Endodermal cell (in vitro differentiated cells): ENCODE measurements around the gene HBA2. TPM values are rescaled to one million over a fixed set of nuclear protein-coding genes. Genes with fewer than 3 reads are reported as not detected.
A peak's percentile ranks its signal among the peaks of the same experiment; 100 is the strongest.

Experiments
- DNase-seq: peaks from one replicate; pipeline ENCODE4 v3.0.0-alpha.2; 2017
- H3K27ac ChIP-seq: 2 replicates; pipeline ENCODE4 v1.5.1; 2013; ENCODE audit warnings: mild to moderate bottlenecking, low read depth, low read length, moderate library complexity
- H3K27me3 ChIP-seq: 2 replicates; pipeline ENCODE4 v1.6.1; 2013; ENCODE audit warnings: mild to moderate bottlenecking, low read length, moderate library complexity; ENCODE audit not compliant: insufficient read depth, control insufficient read depth, poor library complexity, severe bottlenecking
- H3K36me3 ChIP-seq: 2 replicates; pipeline ENCODE4 v1.7.0; 2013; ENCODE audit warnings: mild to moderate bottlenecking, low read length, moderate library complexity; ENCODE audit not compliant: control insufficient read depth, insufficient read depth
- H3K4me1 ChIP-seq: one replicate; pipeline ENCODE4 v1.7.0; 2013; ENCODE audit warnings: low read length; ENCODE audit not compliant: control insufficient read depth, insufficient read depth
- H3K4me3 ChIP-seq: 2 replicates; pipeline ENCODE4 v1.5.1; 2013; ENCODE audit warnings: mild to moderate bottlenecking, low read length, moderate library complexity
- H3K9ac ChIP-seq: 2 replicates; pipeline ENCODE4 v1.6.1; 2013; ENCODE audit warnings: mild to moderate bottlenecking, low read length, moderate library complexity; ENCODE audit not compliant: poor library complexity, severe bottlenecking; ENCODE audit errors: extremely low read depth
- H3K9me3 ChIP-seq: 2 replicates; pipeline ENCODE4 v1.6.1; 2013; ENCODE audit warnings: mild to moderate bottlenecking, low read length, moderate library complexity; ENCODE audit not compliant: control insufficient read depth
- H3K27ac Mint-ChIP-seq: 2 replicates; pipeline ENCODE4 v1.8.0; 2020; ENCODE audit warnings: mixed read lengths
- H3K27me3 Mint-ChIP-seq: 2 replicates; pipeline ENCODE4 v1.8.0; 2021; ENCODE audit warnings: mild to moderate bottlenecking, mixed read lengths; ENCODE audit not compliant: insufficient read depth
- H3K36me3 Mint-ChIP-seq: 2 replicates; pipeline ENCODE4 v1.8.0; 2020; ENCODE audit warnings: low read depth, mixed read lengths
- H3K4me1 Mint-ChIP-seq: 2 replicates; pipeline ENCODE4 v1.8.0; 2020; ENCODE audit warnings: mixed read lengths
- H3K4me3 Mint-ChIP-seq: 2 replicates; pipeline ENCODE4 v1.8.0; 2020; ENCODE audit warnings: mild to moderate bottlenecking, moderate library complexity, mixed read lengths
- H3K9me3 Mint-ChIP-seq: 2 replicates; pipeline ENCODE4 v1.8.0; 2020; ENCODE audit warnings: mild to moderate bottlenecking, mixed read lengths
- WGBS, 2 experiments: methylation state at CpG; one replicate each; pipeline versions ENCODE4 v1.1.5 to v1.1.7; 2013; ENCODE audit warnings: missing lambda C conversion rate in 2 of 2, mixed read lengths in 1 of 2; ENCODE audit not compliant: insufficient coverage in 1 of 2, insufficient read length in 1 of 2; 5-methylcytosine and 5-hydroxymethylcytosine counted together
- total RNA-seq, 2 donors: library from RNA; stranded (reverse); fragmentation: NEBNext Ultra II Directional in 1 of 2; extraction: Animal tissue kit (Norgen Biotek cat#: 25700) in 1 of 2; gene quantifications; 2 replicates in 1 of 2; 3 replicates in 1 of 2; pipeline ENCODE4 v1.2.1, GENCODE V29; 2021
- TF ChIP-seq, protein P1 (sequence below): fragments of 200-600 bp; sonication (generic); conservative IDR thresholded peaks from 2 replicates; pipeline ENCODE4 v1.5.0; 2021; ENCODE audit warnings: antibody characterized with exemption, mild to moderate bottlenecking

The HBA2 gene
- total RNA-seq, 2 donors from 2014 or later = 1.2 TPM; not detected in 1

DNA sequence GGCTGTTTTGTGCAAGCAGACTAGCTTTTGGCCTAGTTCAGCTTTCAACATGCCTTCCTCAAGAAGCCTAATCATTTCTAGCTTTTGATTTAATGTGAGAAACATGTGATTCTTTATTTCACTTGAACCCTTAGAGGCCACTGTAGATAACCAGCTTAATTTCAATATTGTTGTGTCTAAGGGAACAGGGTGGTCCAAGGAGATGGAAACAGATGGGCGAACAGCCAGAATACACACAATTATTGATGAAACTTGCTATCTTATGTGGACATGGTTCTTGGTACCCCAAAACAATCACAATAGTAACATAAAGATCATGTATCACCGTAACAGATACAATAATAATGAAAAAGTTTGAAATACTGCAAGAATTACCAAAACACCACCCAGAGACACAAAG, 39.0 kb upstream of the HBA2 start:
- Histone ChIP-seq H3K9ac (no peak overlapping the region), H3K9me3 (no peaks in the 10 kb centered on the region), H3K4me1 (no peaks in the 10 kb centered on the region), H3K36me3 (no peaks in the 10 kb centered on the region), H3K4me3 (no peak overlapping the region), H3K27me3 (no peaks in the 10 kb centered on the region), H3K27ac (no peak overlapping the region)
- WGBS, 2 experiments = 92% methylated on average over 2 of the region's 2 CpGs; no CpG with 5 or more reads in 1 of the 2 experiments
- no peak for DNase-seq
- Mint-ChIP-seq H3K36me3 (peaks cover 13% of the 10 kb centered on the region), H3K27me3 (no peaks in the 10 kb centered on the region), H3K4me1 (no peaks in the 10 kb centered on the region), H3K9me3 (no peaks in the 10 kb centered on the region), H3K27ac (no peak overlapping the region), H3K4me3 (no peak overlapping the region)
- TF ChIP-seq, protein P1, sequence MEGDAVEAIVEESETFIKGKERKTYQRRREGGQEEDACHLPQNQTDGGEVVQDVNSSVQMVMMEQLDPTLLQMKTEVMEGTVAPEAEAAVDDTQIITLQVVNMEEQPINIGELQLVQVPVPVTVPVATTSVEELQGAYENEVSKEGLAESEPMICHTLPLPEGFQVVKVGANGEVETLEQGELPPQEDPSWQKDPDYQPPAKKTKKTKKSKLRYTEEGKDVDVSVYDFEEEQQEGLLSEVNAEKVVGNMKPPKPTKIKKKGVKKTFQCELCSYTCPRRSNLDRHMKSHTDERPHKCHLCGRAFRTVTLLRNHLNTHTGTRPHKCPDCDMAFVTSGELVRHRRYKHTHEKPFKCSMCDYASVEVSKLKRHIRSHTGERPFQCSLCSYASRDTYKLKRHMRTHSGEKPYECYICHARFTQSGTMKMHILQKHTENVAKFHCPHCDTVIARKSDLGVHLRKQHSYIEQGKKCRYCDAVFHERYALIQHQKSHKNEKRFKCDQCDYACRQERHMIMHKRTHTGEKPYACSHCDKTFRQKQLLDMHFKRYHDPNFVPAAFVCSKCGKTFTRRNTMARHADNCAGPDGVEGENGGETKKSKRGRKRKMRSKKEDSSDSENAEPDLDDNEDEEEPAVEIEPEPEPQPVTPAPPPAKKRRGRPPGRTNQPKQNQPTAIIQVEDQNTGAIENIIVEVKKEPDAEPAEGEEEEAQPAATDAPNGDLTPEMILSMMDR = no peak

DNA sequence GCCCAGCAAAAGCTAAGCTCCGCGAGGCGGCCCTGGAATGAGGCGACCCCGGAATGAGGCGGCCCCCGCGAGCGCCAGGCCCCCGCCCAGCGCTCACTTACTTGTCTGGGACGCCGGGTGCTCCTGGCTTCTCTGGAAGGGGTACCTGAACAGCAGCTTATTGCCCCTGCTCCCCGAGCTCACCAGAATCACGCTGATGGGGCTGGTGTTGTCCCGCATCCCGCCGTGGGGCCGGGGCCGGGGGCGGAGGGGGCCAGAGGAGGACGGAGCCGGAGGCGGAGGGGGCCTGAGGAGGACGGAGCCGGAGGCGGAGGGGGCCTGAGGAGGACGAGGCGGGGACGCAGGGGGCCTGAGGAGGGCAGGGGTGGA, 34.6 kb upstream of the HBA2 start:
- Mint-ChIP-seq H3K27me3 (peaks cover 12% of the 10 kb centered on the region), H3K4me1 (no peaks in the 10 kb centered on the region), H3K4me3 (peak overlapping the region; percentile 83), H3K9me3 (no peaks in the 10 kb centered on the region), H3K27ac (peak overlapping the region; percentile 87), H3K36me3 (peaks cover 4% of the 10 kb centered on the region)
- WGBS, 2 experiments = 6 to 12% methylated on average over 5 to 20 of the region's 30 CpGs
- TF ChIP-seq, protein P1 = no peak
- DNase-seq = peak; percentile 72
- H3K4me1 ChIP-seq = no peaks in the 10 kb centered on the region
- H3K9ac ChIP-seq = peak overlapping the region; percentile 57
- H3K27ac ChIP-seq = peak overlapping the region; percentile 84
- H3K9me3 ChIP-seq = no peaks in the 10 kb centered on the region
- peak overlapping the region; percentile 78 for H3K4me3 ChIP-seq
- H3K27me3 ChIP-seq = no peaks in the 10 kb centered on the region
- no peaks in the 10 kb centered on the region for H3K36me3 ChIP-seq

DNA sequence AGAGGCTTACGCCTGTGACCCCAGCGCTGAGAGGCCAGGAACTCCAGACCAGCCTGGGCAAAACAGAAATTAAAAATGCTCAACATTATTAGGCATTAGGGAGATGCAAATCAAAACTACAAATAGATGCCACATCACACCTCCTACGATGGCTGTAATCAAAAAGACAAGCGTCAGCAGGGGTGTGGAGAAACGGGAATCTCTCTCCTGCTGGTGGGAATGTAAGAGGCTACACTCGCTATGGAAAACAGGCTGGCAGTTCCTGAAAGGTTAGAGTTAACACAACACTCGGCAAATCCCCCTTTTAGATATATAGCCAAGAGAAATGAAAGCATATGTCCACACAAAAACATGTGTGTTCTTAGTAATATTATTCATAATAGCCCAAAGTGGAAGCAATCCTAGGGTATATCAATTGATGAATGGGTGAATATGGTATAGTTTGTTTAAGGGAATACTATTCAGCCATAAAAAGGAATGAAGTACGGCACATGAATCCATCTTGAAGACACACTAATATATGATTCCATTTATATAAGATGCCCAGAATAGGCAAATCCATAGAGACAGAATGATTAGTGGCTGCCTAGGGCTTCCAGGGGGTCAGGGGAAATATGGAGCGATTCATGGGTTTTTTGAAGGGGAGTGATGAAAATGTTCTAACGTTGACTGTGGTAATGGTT, 32.4 kb upstream of the HBA2 start:
- no peak overlapping the region for H3K27ac Mint-ChIP-seq
- DNase-seq = peak; percentile 60
- Histone ChIP-seq H3K27ac (no peak overlapping the region), H3K36me3 (no peaks in the 10 kb centered on the region), H3K9me3 (no peaks in the 10 kb centered on the region), H3K4me3 (no peak overlapping the region), H3K27me3 (no peaks in the 10 kb centered on the region), H3K4me1 (no peaks in the 10 kb centered on the region), H3K9ac (no peak overlapping the region)
- TF ChIP-seq, protein P1 = peak; percentile 49
- no peaks in the 10 kb centered on the region for H3K9me3 Mint-ChIP-seq
- 74 to 76% methylated on average over 8 to 9 of the region's 10 CpGs for WGBS, 2 experiments
- no peak overlapping the region for H3K4me3 Mint-ChIP-seq
- H3K4me1 Mint-ChIP-seq = no peaks in the 10 kb centered on the region
- no peaks in the 10 kb centered on the region for H3K36me3 Mint-ChIP-seq
- H3K27me3 Mint-ChIP-seq = peaks cover 17% of the 10 kb centered on the region
